SK-N-SH treated with all-trans-retinoic acid at 6 μM for 48 hours (cell line): ENCODE data around the gene STX3.

ENCODE experiments used
- ARNTL ChIP-seq: fragments of 450-650 bp; formaldehyde crosslinking; IDR thresholded peaks from 2 replicates; pipeline ENCODE4 v1.5.0; 2020; ENCODE audit warnings: low read depth, mild to moderate bottlenecking, moderate library complexity, borderline replicate concordance
- BACH2 ChIP-seq: fragments of 250-450 bp; sonication (Bioruptor Pico); IDR thresholded peaks from 2 replicates; pipeline ENCODE4 v1.9.0; 2021; ENCODE audit warnings: mild to moderate bottlenecking, borderline replicate concordance
- GLIS3 ChIP-seq: fragments of 250-450 bp; sonication (Bioruptor Pico); IDR thresholded peaks from 2 replicates; pipeline ENCODE4 v1.5.0; 2020; ENCODE audit warnings: mild to moderate bottlenecking, moderate library complexity
- ISL1 ChIP-seq: fragments of 250-450 bp; sonication (Bioruptor Pico); IDR thresholded peaks from 2 replicates; pipeline ENCODE4 v2.1.2; 2022; ENCODE audit warnings: mild to moderate bottlenecking, moderate library complexity
- OSR1 ChIP-seq: fragments of 250-450 bp; sonication (Bioruptor Pico); IDR thresholded peaks from 2 replicates; pipeline ENCODE4 v1.8.0; 2022; ENCODE audit warnings: moderate library complexity, mild to moderate bottlenecking, inconsistent platforms
- POU6F1 ChIP-seq: fragments of 250-450 bp; sonication (Bioruptor Pico); IDR thresholded peaks from 2 replicates; pipeline ENCODE4 v1.8.0; 2021; ENCODE audit warnings: low read depth, mild to moderate bottlenecking, moderate library complexity, borderline replicate concordance
- RARB ChIP-seq: fragments of 250-450 bp; sonication (Bioruptor Pico); IDR thresholded peaks from 2 replicates; pipeline ENCODE4 v1.8.0; 2021; ENCODE audit warnings: mild to moderate bottlenecking, moderate library complexity
- SNAI2 ChIP-seq: fragments of 250-450 bp; sonication (Bioruptor Pico); IDR thresholded peaks from 2 replicates; pipeline ENCODE4 v1.5.0; 2020; ENCODE audit warnings: mild to moderate bottlenecking, moderate library complexity
- TOX ChIP-seq: fragments of 250-450 bp; sonication (Bioruptor Pico); IDR thresholded peaks from 2 replicates; pipeline ENCODE4 v1.8.0; 2021; ENCODE audit warnings: mild to moderate bottlenecking, moderate library complexity, borderline replicate concordance
- ZC3H10 ChIP-seq: fragments of 250-450 bp; sonication (Bioruptor Pico); IDR thresholded peaks from 2 replicates; pipeline ENCODE4 v1.5.1; 2021; ENCODE audit warnings: mild to moderate bottlenecking, moderate library complexity
- ZNF565 ChIP-seq: fragments of 450-650 bp; formaldehyde crosslinking; conservative IDR thresholded peaks from 2 replicates; pipeline ENCODE4 v1.5.0; 2020; ENCODE audit warnings: low read depth, mild to moderate bottlenecking, moderate library complexity
- ZNF8 ChIP-seq: fragments of 450-650 bp; formaldehyde crosslinking; IDR thresholded peaks from 2 replicates; pipeline ENCODE4 v1.5.0; 2020; ENCODE audit warnings: mild to moderate bottlenecking, moderate library complexity
- TF ChIP-seq, protein P1 (sequence below): fragments of 250-450 bp; sonication (Bioruptor Pico); IDR thresholded peaks from 2 replicates; pipeline ENCODE4 v1.5.0; 2020; ENCODE audit warnings: mild to moderate bottlenecking, moderate library complexity
- TF ChIP-seq, protein P2 (sequence below): fragments of 250-450 bp; sonication (Bioruptor Pico); IDR thresholded peaks from 2 replicates; pipeline ENCODE4 v1.8.0; 2020; ENCODE audit warnings: mild to moderate bottlenecking, moderate library complexity, borderline replicate concordance

DNA sequence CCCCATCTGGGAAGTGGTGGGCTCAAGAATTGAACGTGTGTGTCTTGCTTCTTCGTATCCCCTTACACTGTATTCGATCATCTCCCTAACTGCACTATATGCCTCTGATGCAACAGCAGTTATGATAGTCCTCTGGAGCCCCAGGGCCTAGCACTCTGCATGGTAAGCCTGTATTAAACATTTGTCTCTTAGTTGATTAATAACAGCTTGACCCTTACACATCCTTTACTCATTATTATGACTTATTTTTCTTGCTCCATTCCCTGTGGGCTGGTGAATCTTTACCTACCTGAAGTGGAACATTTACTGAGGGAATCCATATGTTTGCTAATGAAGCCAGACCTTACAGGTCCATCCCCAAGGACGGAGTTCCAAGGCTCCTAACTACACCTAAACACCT is 5.6 kb downstream of the STX3 start:
- TF ChIP-seq ZC3H10 (no peak), RARB (CRISPR knock-in tag) (no peak), GLIS3 (CRISPR knock-in tag) (no peak), TOX (no peak), ZNF8 (CRISPR knock-in tag) (no peak), ZNF565 (no peak), BACH2 (no peak), POU6F1 (no peak), ARNTL (CRISPR knock-in tag) (no peak), ISL1 (CRISPR knock-in tag) (no peak), SNAI2 (CRISPR knock-in tag) (no peak), OSR1 (no peak)
- TF ChIP-seq, protein P1, sequence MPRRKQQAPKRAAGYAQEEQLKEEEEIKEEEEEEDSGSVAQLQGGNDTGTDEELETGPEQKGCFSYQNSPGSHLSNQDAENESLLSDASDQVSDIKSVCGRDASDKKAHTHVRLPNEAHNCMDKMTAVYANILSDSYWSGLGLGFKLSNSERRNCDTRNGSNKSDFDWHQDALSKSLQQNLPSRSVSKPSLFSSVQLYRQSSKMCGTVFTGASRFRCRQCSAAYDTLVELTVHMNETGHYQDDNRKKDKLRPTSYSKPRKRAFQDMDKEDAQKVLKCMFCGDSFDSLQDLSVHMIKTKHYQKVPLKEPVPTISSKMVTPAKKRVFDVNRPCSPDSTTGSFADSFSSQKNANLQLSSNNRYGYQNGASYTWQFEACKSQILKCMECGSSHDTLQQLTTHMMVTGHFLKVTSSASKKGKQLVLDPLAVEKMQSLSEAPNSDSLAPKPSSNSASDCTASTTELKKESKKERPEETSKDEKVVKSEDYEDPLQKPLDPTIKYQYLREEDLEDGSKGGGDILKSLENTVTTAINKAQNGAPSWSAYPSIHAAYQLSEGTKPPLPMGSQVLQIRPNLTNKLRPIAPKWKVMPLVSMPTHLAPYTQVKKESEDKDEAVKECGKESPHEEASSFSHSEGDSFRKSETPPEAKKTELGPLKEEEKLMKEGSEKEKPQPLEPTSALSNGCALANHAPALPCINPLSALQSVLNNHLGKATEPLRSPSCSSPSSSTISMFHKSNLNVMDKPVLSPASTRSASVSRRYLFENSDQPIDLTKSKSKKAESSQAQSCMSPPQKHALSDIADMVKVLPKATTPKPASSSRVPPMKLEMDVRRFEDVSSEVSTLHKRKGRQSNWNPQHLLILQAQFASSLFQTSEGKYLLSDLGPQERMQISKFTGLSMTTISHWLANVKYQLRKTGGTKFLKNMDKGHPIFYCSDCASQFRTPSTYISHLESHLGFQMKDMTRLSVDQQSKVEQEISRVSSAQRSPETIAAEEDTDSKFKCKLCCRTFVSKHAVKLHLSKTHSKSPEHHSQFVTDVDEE: no peak
- TF ChIP-seq, protein P2, sequence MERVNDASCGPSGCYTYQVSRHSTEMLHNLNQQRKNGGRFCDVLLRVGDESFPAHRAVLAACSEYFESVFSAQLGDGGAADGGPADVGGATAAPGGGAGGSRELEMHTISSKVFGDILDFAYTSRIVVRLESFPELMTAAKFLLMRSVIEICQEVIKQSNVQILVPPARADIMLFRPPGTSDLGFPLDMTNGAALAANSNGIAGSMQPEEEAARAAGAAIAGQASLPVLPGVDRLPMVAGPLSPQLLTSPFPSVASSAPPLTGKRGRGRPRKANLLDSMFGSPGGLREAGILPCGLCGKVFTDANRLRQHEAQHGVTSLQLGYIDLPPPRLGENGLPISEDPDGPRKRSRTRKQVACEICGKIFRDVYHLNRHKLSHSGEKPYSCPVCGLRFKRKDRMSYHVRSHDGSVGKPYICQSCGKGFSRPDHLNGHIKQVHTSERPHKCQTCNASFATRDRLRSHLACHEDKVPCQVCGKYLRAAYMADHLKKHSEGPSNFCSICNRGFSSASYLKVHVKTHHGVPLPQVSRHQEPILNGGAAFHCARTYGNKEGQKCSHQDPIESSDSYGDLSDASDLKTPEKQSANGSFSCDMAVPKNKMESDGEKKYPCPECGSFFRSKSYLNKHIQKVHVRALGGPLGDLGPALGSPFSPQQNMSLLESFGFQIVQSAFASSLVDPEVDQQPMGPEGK (CRISPR knock-in tag): no peak
